Cardiac muscle cell (in vitro differentiated cells and primary cell): ENCODE measurements around the gene INPP5F. TPM values are rescaled to one million over a fixed set of nuclear protein-coding genes. Genes with fewer than 3 reads are reported as not detected.

ENCODE experiments used
- DNase-seq, 2 donors: peaks; one replicate each; pipeline versions ENCODE4 v3.0.0 to v3.0.0-alpha.2; 2010 to 2017; ENCODE audit warnings: low read depth in 1 of 2, low spot score in 1 of 2
- H3K27ac ChIP-seq: fragments of 200-600 bp; sonication (generic); 2 replicates; pipeline ENCODE4 v1.5.1; 2016
- H3K27me3 ChIP-seq: fragments of 200-600 bp; sonication (generic); 2 replicates; pipeline ENCODE4 v1.6.0; 2016; ENCODE audit warnings: control low read depth
- H3K36me3 ChIP-seq: fragments of 200-600 bp; sonication (generic); 2 replicates; pipeline ENCODE4 v1.5.1; 2016; ENCODE audit warnings: control low read depth
- H3K4me1 ChIP-seq: fragments of 200-600 bp; sonication (generic); 2 replicates; pipeline ENCODE4 v1.8.1; 2017; ENCODE audit warnings: low read depth, mild to moderate bottlenecking, mixed run types
- H3K4me3 ChIP-seq: fragments of 200-600 bp; sonication (generic); 2 replicates; pipeline ENCODE4 v1.5.1; 2016; ENCODE audit warnings: mild to moderate bottlenecking
- H3K9me3 ChIP-seq: fragments of 200-600 bp; sonication (generic); 2 replicates; pipeline ENCODE4 v1.5.1; 2017; ENCODE audit warnings: low read depth, mild to moderate bottlenecking, control low read depth
- CTCF ChIP-seq: IDR thresholded peaks from 2 replicates; pipeline ENCODE4 v1.5.1; 2012; ENCODE audit warnings: low read depth, mild to moderate bottlenecking, low read length
- polyA plus RNA-seq: library from polyadenylated mRNA; unstranded; fragments of >200 nt; fragmentation: Nextera tagmentation; extraction: Ambion mirVana; gene quantifications from 2 replicates; pipeline ENCODE4 v1.2.1, GENCODE V29; 2016
- total RNA-seq: library from RNA; depleted of rRNA; stranded (reverse); fragments of >200 nt; gene quantifications from 2 replicates; pipeline ENCODE4 v1.2.3, GENCODE V29; 2016

INPP5F gene
- total and polyA plus RNA-seq, 2 experiments from 2014 or later = 10.2 to 15.7 TPM

GRCh38 chr10:119713744-119714483 lies 11.9 kb upstream of the INPP5F start:
- Histone ChIP-seq H3K4me3 (no peak overlapping the region), H3K9me3 (no peaks in the 10 kb centered on the region), H3K36me3 (no peaks in the 10 kb centered on the region), H3K4me1 (no peaks in the 10 kb centered on the region), H3K27me3 (no peaks in the 10 kb centered on the region), H3K27ac (no peak overlapping the region)
- no peak for DNase-seq
- no peak for TF ChIP-seq CTCF

DNA sequence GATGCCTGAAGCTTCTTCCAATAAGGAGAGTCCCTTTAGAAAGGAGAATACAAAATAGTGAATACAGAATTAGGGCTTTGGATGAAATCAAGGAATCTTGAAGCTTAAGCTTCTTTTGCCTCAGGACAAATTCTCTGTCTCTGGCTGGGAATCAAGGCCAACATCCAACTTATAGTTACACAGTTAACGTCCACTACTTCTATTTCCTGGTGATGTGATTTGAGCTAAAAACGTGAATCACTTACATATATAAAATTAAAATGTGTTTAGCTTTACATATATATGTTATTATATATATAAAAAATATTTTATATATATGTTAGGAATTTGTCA lies 11.4 kb upstream of the INPP5F start:
- no peaks in the 10 kb centered on the region for H3K9me3 ChIP-seq
- no peaks in the 10 kb centered on the region for H3K4me1 ChIP-seq
- no peaks in the 10 kb centered on the region for H3K27me3 ChIP-seq
- no peak overlapping the region for H3K4me3 ChIP-seq
- H3K36me3 ChIP-seq = no peaks in the 10 kb centered on the region
- TF ChIP-seq CTCF = no peak
- no peak for DNase-seq
- H3K27ac ChIP-seq = no peak overlapping the region

DNA sequence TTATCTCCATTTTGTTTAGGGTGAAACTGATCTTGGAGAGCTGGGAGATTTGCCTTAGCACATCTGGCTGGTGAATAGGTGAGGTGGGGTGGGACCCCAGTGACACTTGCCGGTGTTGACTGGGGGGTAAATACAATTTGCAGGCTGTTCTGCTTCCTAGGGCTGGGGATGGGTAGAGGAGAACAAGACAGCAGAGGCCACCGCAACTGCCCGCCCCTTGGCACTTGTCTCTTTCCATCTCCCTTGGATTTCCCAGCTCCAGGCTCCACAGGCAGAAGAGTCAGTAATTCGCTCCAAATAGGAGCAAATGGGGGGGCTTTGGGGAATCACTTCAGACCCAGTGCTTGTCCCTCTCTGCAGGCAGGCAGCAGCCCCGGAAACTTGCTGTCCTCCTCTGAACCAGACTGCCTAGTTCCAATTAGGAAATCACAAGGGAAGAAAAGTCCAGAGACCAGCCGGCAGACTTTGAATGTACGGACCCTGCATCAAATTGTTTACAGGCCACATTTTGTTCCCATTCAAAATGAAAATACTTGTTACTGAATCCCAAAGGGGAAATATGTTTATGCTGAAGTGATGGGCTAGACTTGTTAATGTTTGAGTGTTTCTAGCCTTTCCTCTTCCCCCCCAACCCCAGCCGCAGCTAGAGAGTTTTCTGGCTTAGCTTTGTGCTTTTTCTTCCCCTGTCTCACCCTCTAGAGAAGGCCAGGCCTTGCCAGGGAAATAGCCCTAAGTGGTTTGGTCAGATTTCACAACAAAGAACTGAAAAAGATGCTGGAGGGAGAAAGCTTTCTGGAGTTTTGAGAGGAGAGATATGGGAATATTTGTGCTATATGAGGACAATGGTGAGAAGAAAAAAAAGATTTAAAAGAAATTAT lies 10.0 kb upstream of the INPP5F start:
- Histone ChIP-seq H3K36me3 (no peaks in the 10 kb centered on the region), H3K27me3 (no peaks in the 10 kb centered on the region), H3K4me1 (no peaks in the 10 kb centered on the region), H3K4me3 (no peak overlapping the region), H3K9me3 (no peaks in the 10 kb centered on the region), H3K27ac (no peak overlapping the region)
- peak in 1 of 2 donors; percentile 34 for DNase-seq
- no peak for TF ChIP-seq CTCF

GRCh38 chr10:119723161-119723560 lies 2.7 kb upstream of the INPP5F start:
- Histone ChIP-seq H3K27me3 (no peaks in the 10 kb centered on the region), H3K36me3 (no peaks in the 10 kb centered on the region), H3K4me3 (no peak overlapping the region), H3K9me3 (no peaks in the 10 kb centered on the region), H3K27ac (no peak overlapping the region), H3K4me1 (peaks cover 19% of the 10 kb centered on the region)
- TF ChIP-seq CTCF = no peak
- no peak for DNase-seq

DNA sequence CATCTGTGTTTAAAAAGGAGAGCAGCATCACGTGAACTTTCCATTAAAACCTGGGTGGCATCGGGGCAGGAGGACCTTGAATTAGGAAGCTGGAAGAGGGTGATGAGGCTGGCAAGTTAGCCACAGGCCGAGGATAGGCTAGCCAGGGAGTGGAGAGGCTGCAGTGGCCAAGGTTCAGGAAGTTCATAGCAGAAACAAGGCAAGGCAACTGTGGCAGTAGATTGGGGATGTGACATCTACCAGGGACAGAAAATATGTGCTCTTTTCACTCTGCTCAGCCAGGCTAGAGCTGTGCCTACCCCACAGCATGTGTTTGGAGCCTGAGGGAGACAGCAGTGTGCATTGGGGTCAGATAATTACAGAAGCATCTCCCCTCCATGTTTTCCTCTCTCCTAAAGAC lies 2.2 kb upstream of the INPP5F start:
- Histone ChIP-seq H3K4me3 (no peak overlapping the region), H3K27ac (no peak overlapping the region), H3K4me1 (peaks cover 19% of the 10 kb centered on the region), H3K36me3 (no peaks in the 10 kb centered on the region), H3K27me3 (no peaks in the 10 kb centered on the region), H3K9me3 (no peaks in the 10 kb centered on the region)
- TF ChIP-seq CTCF = no peak
- DNase-seq = no peak
